GM19452 (cell line): Measurements from ENCODE around the gene CFAP45.

Experiments
- ATAC-seq: cut with Tn5 transposase; IDR thresholded peaks from one replicate; pipeline ENCODE4 v1.9.1; 2021; ENCODE audit not compliant: unreplicated experiment

Gene CFAP45

DNA sequence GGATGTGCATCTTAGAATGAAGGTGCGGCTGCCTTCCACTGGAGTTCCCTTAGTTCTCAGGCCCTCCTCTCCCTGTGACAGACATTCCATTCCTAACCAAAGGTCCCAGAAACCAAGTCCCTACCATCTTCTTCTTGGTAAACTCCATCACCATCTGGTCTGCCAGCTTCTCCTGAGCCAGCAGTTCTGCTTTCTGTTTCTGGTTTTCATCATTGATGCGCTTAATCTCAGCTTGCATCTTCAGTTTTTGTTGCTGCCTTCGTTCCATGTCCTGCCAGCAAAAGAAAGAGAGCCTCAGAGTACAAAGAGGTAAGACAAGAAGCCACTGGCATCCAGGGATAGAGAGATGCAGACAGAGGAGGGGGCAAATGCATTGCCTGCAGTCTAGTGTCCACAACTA is 19.5 kb downstream of the CFAP45 start:
- no peak for ATAC-seq

DNA sequence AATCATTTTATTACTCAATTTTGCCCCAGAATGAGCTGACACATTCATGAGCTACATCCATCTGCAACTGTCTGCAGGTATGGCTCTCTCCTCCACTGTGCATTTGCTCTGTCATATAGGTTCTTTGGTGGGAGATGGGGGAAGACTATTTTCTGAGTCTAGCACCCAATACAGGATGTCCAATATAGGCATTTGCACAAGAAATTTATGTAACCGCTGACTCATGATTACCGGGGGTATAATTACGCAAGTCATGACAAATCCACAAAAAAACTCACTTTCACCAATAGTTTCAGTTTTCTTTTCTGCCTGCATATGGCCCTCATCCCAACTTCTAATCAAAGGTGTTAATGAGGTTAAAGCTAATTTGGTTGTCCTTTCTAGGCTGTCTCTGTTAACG is 20.0 kb downstream of the CFAP45 start:
- ATAC-seq = no peak

GRCh38 chr1:159879136-159879535 is 20.8 kb downstream of the CFAP45 start:
- ATAC-seq = no peak

DNA sequence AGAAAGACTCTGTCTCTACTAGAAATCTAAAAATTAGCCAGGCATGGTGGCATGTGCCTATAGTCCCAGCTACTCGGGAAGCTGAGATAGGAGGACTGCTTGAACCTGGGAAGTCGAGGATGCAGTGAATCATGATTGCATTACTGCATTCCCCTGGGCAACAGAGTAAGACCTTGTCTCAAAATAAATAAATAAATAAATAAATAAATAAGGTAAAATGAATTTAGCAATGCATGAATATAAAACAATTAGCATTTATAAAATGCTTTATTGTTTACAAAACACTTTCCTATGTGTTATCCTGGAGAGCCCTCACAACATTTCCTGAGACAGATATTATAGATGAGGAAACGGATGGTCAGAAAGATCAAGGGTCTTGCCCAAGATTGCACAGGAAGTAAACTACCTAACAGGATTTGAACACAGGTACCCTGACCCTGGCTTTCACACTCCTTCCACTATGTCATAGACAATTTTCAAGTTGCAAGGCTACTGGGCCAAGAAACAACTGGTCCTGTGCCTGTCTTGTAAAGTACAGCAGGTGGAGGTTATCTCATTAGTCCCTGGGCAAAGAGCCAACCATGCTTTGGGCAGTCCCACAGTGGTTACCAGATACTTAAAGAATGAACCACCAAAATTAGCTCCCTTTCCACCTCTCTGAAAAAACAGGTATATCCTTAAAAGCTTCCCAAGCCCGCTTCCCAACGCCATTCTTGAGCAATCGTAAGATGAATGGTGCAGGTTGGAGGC is 22.1 kb downstream of the CFAP45 start:
- ATAC-seq = no peak

DNA sequence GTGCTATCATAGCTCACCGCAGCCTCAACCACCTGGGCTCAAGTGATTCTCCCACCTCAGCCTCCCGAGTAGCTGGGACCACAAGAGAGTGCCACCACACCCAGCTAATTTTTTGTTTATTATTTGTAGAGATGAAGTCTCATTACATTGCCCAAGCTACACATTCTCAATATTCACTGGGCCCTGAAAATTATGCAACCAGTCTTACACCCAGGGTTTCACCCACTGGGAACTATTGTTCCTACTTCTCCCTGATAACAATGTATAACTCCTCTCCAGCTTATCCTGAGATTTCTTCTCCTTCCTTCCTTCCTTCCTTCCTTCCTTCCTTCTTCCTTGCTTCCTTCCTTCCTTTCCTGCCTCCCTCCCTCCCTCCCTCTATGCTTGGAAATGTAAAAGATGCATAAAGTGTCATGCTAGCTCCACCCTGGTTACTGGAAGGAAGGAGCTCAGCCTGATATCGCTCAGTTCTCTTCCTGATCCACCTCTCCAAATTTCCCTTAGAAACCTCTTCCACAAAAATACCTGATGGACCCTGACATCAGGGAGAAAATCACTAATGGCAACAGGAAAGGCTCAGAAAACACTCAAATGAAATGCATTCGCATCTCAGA is 26.3 kb downstream of the CFAP45 start:
- ATAC-seq = no peak

DNA sequence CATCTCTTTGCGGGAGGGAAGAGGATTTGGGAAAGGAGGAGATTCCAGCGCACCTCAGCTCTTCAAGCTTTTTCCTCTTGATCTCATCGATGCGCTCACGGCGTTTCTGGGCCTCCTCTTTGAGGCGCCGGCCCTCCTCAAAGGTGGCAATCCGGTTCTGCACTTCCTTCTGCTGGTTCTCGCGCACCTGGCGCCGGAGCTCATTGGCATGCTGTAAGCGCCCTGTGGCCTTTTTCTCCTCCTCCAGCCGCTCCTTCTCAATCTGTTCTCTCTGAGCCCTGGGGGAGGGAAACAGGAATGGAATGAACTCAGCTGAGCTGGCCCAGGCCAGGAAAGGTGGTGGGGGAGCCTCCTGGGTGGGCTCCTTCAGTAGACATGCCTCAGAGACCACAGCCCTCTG is 27.1 kb downstream of the CFAP45 start:
- ATAC-seq = no peak

- no peak for ATAC-seq
These were observed 29.3 kb downstream of the CFAP45 start for GRCh38 chr1:159870704-159871103.

DNA sequence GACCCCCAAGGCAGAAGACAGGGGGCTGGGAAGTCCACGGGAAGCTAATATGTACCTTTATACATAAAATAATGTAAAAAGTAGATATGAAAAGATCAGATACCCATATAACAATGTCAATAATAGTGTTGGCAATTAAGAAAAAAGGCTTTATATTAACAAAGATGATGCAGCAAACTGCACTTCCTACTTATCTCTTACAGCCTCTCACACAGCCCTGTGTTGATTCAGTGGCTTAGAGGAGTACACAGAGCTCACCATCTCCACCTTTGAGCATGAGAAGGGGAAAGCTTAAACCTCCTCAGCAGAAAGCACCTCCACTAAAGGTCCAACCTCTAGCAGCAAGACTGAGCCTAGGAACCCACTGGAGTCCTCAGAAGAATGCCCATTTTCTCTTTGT is 30.4 kb downstream of the CFAP45 start:
- ATAC-seq = no peak

- no peak for ATAC-seq
These were observed 30.8 kb downstream of the CFAP45 start for GRCh38 chr1:159869173-159869572.

DNA sequence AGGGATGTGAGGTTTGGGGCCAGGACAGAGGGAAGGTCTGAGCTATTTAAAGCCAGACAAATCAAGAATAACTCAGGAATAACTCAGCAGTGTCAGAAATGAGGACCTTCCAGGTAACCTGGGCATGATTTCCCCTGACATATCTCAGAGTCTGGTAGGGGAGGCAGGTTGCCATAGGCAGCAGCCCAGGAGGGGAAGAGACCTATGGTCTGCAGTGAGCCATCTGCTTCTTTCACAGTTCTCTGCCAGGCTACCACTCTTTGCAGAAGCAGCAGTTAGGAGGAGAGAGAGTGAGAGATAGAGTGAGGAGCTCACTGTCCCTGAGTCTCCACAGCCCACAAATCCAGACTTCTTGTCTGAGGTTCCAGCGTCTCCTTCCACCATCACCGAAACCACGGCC is 31.2 kb downstream of the CFAP45 start:
- ATAC-seq = no peak

- ATAC-seq = no peak
These were observed 32.3 kb downstream of the CFAP45 start for GRCh38 chr1:159867664-159868026.

- ATAC-seq = no peak
These were observed 32.9 kb downstream of the CFAP45 start for GRCh38 chr1:159866905-159867663.

- no peak for ATAC-seq
These were observed 33.9 kb downstream of the CFAP45 start for GRCh38 chr1:159866066-159866465.

GRCh38 chr1:159864262-159864661 is 35.7 kb downstream of the CFAP45 start:
- no peak for ATAC-seq

- ATAC-seq = no peak
These were observed 37.4 kb downstream of the CFAP45 start, which contains the start of gene VSIG8 for GRCh38 chr1:159862557-159862956. Gene VSIG8, minus strand, starts transcription at chr1:159862657. Its CDS starts 136 bp downstream, at chr1:159862521.

DNA sequence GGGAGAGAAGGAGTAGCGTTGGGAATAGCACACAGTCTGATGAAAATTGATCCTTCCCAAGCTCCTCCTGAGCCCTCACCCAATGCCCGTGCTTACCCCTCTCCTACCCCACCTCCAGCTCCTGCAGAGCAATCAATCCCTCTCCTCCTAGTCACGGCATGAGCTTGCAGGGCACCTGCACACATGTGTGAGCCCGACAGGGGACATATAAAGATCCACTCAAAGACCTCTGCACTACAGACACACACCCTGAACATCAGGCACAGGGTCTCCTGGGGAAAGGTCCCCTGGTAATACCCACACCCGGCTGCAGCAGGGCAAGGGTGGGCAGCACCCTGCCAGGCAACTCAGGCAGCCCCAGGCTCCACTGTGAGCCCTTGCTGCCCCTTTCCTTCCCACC is 37.9 kb downstream of the CFAP45 start:
- ATAC-seq = no peak

GRCh38 chr1:159861218-159861617 is 38.7 kb downstream of the CFAP45 start:
- no peak for ATAC-seq

GRCh38 chr1:159860456-159860855 is 39.5 kb downstream of the CFAP45 start:
- no peak for ATAC-seq

DNA sequence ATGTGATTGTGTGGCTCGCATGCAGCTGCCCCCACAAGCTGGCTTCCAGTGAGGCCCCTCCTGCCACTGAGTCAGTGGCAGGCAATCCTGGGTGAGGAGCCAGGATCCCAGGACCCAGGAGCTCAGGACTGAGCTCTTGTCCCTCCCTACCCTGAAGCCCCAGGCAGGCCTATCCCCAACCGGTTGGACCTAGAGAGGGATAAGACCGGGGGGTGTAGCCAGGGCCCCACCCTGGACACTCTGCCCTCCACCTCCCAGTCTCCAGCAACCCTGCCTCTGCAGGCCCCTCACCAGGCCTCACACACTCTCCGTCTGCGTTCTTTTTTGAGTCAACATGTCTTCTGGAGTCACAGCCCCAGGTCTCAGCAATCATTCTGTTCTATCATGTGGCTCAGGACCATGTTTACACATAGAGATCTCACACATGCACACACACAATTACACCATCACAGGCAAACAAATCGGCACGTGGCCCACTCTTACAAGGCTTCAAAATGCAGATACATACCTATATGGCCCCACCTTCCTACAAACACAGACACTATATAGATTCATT is 40.1 kb downstream of the CFAP45 start:
- ATAC-seq = no peak

GRCh38 chr1:159857889-159858288 is 42.1 kb downstream of the CFAP45 start:
- no peak for ATAC-seq

DNA sequence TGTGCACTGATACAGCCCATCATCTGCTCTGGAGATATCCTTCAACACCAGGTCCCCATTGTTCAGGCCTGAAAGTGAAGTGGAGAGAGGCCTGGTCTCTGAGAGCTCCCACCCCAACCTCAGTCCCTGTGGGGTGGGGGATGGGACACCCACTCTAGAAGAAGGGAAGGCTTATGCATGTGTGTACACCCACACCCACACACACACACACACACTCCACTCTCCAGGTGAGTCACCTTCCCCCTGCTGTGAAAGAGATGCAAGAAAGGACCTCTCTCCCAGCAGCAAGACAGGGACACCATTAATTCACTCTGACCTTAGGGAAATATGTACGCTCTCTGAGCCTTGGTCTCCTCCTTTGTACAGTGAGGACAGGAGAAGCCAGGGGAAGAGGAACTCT is 43.4 kb downstream of the CFAP45 start:
- no peak for ATAC-seq

- no peak for ATAC-seq
These were observed 44.3 kb downstream of the CFAP45 start for GRCh38 chr1:159855709-159856108.
